Hippocampal formation (tissue), 2 donors: ENCODE measurements around the gene GARNL3.

Experiments used
- DNase-seq, 2 donors: peaks; one replicate each; lab custom pipeline; 2025; lab: John Stamatoyannopoulos, UW

Gene GARNL3

DNA sequence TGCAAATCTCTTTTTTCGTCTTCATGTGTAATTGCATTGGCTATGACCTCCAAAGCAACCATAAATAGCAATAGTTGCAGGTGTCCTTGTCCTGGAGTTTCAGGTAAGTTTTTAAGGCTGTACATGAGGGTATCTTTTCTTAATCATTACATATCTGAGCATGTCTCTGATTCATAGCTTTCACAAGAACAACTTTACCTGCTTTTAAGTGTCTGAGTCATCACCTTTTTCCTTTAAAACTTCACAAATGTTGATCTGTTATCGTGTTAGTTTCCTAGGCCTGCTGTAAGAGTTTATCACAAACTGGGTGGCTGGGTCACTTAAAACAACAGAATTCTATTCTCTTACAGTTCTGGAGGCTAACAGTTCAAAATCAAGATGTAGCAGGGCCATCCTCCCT lies 13.8 kb downstream of the GARNL3 start:
- DNase-seq = no peak

GRCh38 chr9:127279717-127280285 lies 15.2 kb downstream of the GARNL3 start:
- peak in 1 of 2 donors; percentile 65 for DNase-seq

- no peak for DNase-seq
Measured at GRCh38 chr9:127280880-127281660, 16.5 kb downstream of the GARNL3 start.

DNA sequence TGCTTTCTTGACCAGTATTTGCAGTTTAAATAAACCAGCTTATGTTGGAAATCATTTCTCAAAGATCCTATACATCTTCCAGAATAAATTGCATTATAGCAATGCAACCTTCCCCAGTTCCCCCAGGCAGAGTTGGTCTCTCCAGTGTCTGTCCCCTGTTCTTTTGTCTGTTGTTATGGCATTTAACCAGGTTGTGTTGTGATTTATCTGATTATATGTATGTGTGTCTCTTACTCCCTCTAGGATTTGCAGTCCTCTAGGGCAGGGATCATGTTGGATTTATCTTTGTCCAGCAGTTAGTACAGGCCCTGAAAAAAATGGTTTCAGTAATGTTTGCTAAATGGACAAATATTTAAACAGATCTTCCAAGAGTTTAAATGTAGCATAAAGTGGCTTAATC lies 17.3 kb downstream of the GARNL3 start:
- DNase-seq = no peak

DNA sequence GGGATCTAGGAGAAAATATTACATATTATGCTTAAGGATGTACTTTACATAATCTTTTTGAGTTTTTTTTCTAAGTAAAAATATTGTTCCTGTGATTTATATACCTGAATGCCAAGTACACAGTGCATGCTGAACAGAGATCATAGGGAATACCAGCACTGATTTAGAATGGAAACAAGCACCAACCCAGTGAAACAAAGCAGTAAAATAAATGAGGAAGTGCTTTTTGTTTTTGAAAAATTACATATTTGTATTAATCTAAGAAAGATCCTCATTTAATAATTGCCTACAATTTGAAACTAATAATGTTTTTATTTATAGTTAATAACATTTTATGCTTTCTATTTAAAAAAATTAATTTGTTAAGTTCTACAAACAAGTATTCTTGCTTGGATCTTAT lies 18.0 kb downstream of the GARNL3 start:
- no peak for DNase-seq

DNA sequence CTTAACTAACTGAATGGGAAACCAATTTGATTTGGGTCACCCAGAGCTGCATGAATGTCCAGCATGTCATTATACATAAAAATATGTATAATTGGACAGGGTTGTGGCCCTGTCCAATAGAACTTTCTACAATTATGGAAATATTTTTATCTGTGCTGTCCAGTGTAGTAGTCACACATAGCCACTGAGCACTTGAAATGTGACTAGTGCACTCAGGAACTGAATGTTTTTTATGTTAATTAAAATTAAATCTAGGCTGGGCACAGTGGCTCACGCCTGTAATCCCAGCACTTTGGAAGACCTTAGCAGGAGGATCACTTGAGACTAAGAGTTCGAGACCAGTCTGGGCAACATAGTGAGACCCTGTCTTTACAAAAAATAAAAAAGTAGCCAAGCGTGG lies 18.6 kb downstream of the GARNL3 start:
- DNase-seq = no peak

GRCh38 chr9:127283917-127284497 lies 19.4 kb downstream of the GARNL3 start:
- DNase-seq = peak; percentile 24 to 57

DNA sequence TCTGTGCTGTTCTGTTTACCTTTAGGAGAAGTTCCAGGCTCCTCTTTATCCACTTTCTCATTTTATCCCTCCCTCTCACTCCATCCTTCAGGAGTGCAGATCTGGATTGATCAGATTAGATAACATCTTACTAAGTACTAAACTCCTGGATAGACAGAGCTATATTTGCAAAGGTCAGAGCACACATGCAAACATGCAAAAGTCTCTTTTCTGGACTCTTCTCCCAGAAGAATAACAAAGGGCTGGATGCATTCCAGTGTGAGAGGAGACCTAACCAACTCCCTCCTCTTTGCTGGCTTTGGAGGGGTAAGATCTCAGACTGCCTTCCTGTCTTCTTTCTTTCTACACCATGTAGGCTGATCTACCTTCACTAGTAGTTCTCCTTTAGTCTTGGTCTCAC lies 21.4 kb downstream of the GARNL3 start:
- no peak for DNase-seq

GRCh38 chr9:127290561-127291065 lies 26.0 kb downstream of the GARNL3 start:
- no peak for DNase-seq

- DNase-seq = no peak
Measured at GRCh38 chr9:127291246-127291778, 26.7 kb downstream of the GARNL3 start.

GRCh38 chr9:127292415-127292814 lies 27.8 kb downstream of the GARNL3 start:
- no peak for DNase-seq

GRCh38 chr9:127293328-127293727 lies 28.8 kb downstream of the GARNL3 start:
- DNase-seq = no peak

- DNase-seq = no peak
Measured at GRCh38 chr9:127293767-127294166, 29.2 kb downstream of the GARNL3 start.

DNA sequence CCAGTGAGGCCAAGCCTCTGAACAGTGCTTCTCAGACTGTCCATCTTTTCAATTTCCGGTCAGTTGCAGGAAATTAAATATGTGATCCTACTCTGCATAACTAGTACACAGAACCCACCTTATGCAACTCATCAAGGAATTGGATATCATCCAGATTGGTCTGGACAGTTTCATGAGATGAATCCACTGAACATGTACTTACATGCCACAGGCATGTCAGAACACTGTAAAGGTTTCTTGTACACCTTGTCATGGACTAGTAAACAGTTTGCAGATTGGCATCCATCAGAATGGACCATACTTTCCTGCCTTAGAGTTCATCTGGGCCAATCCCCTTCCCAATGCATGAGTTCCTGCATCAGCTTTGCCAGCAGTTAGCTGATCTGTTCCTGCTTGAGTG lies 30.4 kb downstream of the GARNL3 start:
- DNase-seq = no peak

DNA sequence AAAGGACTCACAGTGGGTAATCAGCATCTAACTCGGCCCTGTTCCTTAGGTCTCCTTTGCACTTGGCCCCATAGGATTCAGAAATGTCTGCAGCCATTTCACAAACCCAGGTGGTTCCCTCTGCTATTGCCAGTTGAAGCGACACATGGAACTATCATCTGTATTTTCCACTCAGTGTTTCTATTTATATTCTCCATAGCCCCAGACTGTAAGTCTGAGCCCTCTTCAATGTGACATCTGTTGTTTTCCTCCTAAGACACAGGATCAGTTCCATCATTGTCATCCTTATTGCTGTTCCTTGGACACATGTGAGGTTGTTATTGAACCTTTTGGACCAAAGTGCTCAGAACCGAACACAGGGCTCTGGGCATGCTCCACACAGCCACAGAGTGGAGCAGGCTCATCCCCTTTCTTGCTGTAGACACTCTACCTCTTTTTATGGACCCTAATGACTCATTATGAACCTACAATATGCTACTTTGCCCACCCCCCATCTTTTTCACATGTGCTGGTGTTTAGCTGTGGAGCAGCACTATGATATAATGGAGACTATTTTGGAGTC lies 36.4 kb downstream of the GARNL3 start:
- no peak for DNase-seq

- no peak for DNase-seq
Measured at GRCh38 chr9:127303830-127304229, 39.3 kb downstream of the GARNL3 start.

GRCh38 chr9:127305206-127305837 lies 40.7 kb downstream of the GARNL3 start:
- DNase-seq = no peak

GRCh38 chr9:127305838-127306226 lies 41.3 kb downstream of the GARNL3 start:
- DNase-seq = no peak

- no peak for DNase-seq
Measured at GRCh38 chr9:127307802-127308201, 43.2 kb downstream of the GARNL3 start.

DNA sequence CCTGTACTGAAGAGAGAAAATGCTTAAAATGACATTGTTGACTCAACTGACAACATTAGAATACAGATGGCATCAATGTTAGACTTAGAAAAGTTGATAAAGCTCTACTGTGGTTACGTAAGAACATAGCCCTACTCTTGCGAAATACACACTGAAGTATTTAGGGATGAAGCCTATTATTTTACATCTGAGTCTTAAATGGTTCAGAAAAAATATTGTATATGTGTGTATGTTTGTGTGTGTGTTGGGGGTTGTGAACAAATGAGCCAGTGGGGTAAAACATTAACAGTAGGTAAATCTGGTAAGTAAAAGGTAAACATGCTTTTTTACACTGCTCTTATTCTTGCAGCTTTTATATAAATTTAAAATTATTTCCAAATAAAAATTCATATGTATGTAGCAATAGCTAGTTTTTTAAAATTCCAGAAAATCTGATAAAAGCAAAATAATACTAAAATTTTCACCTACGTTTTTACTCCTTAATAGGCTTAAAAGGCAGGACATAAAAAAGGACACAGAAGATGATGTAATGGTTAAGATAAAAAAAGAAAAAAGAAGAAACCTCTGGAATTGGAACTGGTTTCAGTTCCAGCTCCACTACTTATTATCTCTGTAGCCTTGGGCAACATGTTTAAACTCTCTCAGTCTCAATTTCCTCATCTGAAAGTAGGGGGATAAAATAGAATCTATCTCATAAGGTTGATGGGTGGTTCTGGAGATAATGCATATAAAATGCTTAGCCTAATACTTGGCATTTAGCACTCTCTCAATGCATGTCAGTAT lies 44.3 kb downstream of the GARNL3 start:
- no peak for DNase-seq

DNA sequence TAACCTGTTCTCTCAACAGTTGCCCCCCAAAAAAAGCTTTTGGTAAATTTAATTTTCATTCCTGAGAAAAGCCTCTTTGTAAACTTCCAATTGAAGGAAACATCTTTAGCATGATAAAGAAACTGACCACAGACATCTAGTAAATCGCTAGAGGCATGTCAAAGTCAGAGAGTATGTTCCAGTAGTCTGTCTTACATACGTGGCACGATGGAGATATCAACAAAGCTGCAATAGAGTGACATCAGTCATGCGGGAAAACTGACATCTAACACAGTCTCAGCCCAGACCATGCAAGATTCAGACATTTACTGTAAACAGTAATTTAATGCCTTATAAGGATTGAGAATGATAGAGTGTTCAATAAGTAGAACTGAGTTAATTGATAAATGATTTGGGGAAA lies 45.1 kb downstream of the GARNL3 start:
- DNase-seq = no peak
